ENCODE results near the gene DSTYK.
A peak's percentile ranks its signal among the peaks of the same experiment; 100 is the strongest.
"Not testable (repeated sequence)": the region's sequence is repeated elsewhere in the genome, so short reads cannot be mapped to it uniquely, and the experiment has no call there.

The DSTYK gene

GRCh38 chr1:205241366-205242030 lies 30.0 kb upstream of the DSTYK start:
- no peak for DNase-seq

GRCh38 chr1:205240569-205240968 lies 29.1 kb upstream of the DSTYK start:
- no peak for DNase-seq

- no peak for DNase-seq
Observed at GRCh38 chr1:205240118-205240517, 28.6 kb upstream of the DSTYK start.

- DNase-seq: no peak
Observed at GRCh38 chr1:205239078-205239477, 27.6 kb upstream of the DSTYK start.

- DNase-seq: no peak
Observed at GRCh38 chr1:205237526-205238484, 26.3 kb upstream of the DSTYK start.

- DNase-seq: no peak
Observed at GRCh38 chr1:205236951-205237475, 25.5 kb upstream of the DSTYK start.

GRCh38 chr1:205236526-205236925 lies 25.0 kb upstream of the DSTYK start:
- DNase-seq: no peak

- no peak for DNase-seq
Observed at GRCh38 chr1:205235951-205236350, 24.4 kb upstream of the DSTYK start.

- not testable (repeated sequence) for DNase-seq
Observed at GRCh38 chr1:205233986-205234385, 22.5 kb upstream of the DSTYK start.

- no peak for DNase-seq
Observed at GRCh38 chr1:205232945-205233397, 21.5 kb upstream of the DSTYK start.

- DNase-seq: no peak
Observed at GRCh38 chr1:205232127-205232820, 20.8 kb upstream of the DSTYK start.

GRCh38 chr1:205230982-205231381 lies 19.5 kb upstream of the DSTYK start:
- DNase-seq: no peak

- no peak for DNase-seq
Observed at GRCh38 chr1:205229916-205230700, 18.6 kb upstream of the DSTYK start.

- peak in 1 of 2 experiments; percentile 22 for DNase-seq
Observed at GRCh38 chr1:205229399-205229871, 17.9 kb upstream of the DSTYK start.

- DNase-seq: no peak
Observed at GRCh38 chr1:205228093-205228521, 16.6 kb upstream of the DSTYK start.

- DNase-seq: peak; percentile 13 to 49
Observed at GRCh38 chr1:205227584-205228013, 16.1 kb upstream of the DSTYK start, which contains the start of gene TMCC2. TMCC2 (plus strand) TSS chr1:205227946; CDS start chr1:205228565, 619 bp downstream.

GRCh38 chr1:205226868-205227583 lies 15.5 kb upstream of the DSTYK start:
- no peak for DNase-seq

GRCh38 chr1:205225901-205226765 lies 14.6 kb upstream of the DSTYK start:
- no peak for DNase-seq

- no peak for DNase-seq
Observed at GRCh38 chr1:205224736-205225135, 13.2 kb upstream of the DSTYK start.

GRCh38 chr1:205220421-205220820 lies 8.9 kb upstream of the DSTYK start:
- DNase-seq: no peak

Measured in SW 1271 (cell line).